GM23338 (cell line): Measurements from ENCODE around the gene KCNIP3. TPM values are rescaled to one million over a fixed set of nuclear protein-coding genes. Genes with fewer than 3 reads are reported as not detected.

Experiments
- ATAC-seq: fragments of 200-7000 bp; cut with Tn5 transposase; 3 replicates; pipeline ENCODE4 v1.9.1; 2020
- DNase-seq: peaks from one replicate; pipeline ENCODE4 v3.0.0-alpha.2; 2015; ENCODE audit warnings: low spot score
- H2AFZ ChIP-seq: fragments of 200-600 bp; sonication (generic); 2 replicates; pipeline ENCODE4 v1.8.0; 2016; ENCODE audit warnings: antibody characterized with exemption, mild to moderate bottlenecking, moderate library complexity
- H3F3A ChIP-seq: fragments of 200-600 bp; sonication (generic); replicated peaks from 2 replicates; pipeline ENCODE4 v1.8.0; 2017; ENCODE audit warnings: antibody characterized with exemption, mixed run types, low read depth
- H3K27ac ChIP-seq: fragments of 200-600 bp; sonication (generic); 2 replicates; pipeline ENCODE4 v1.6.1; 2016; ENCODE audit warnings: low read depth
- H3K27me3 ChIP-seq: fragments of 200-600 bp; sonication (generic); 2 replicates; pipeline ENCODE4 v1.8.0; 2016; ENCODE audit warnings: mild to moderate bottlenecking, mixed run types, moderate library complexity; ENCODE audit not compliant: insufficient read depth
- H3K36me3 ChIP-seq: fragments of 200-600 bp; sonication (generic); 2 replicates; pipeline ENCODE4 v1.8.0; 2016; ENCODE audit warnings: mild to moderate bottlenecking; ENCODE audit not compliant: insufficient read depth
- H3K4me1 ChIP-seq: fragments of 200-600 bp; sonication (generic); 2 replicates; pipeline ENCODE4 v1.8.0; 2016; ENCODE audit warnings: mild to moderate bottlenecking, moderate library complexity; ENCODE audit not compliant: insufficient read depth
- H3K4me2 ChIP-seq: fragments of 200-600 bp; sonication (generic); 2 replicates; pipeline ENCODE4 v1.7.1; 2017; ENCODE audit warnings: mixed run types
- H3K4me3 ChIP-seq: fragments of 200-600 bp; sonication (generic); 2 replicates; pipeline ENCODE4 v1.6.1; 2016; ENCODE audit warnings: mixed run types
- H3K79me2 ChIP-seq: fragments of 200-600 bp; sonication (generic); replicated peaks from 2 replicates; pipeline ENCODE4 v1.8.0; 2017; ENCODE audit warnings: mild to moderate bottlenecking; ENCODE audit not compliant: insufficient read depth
- H3K9me2 ChIP-seq: fragments of 200-600 bp; sonication (generic); 2 replicates; pipeline ENCODE4 v1.8.0; 2017; ENCODE audit not compliant: insufficient read depth
- H4K20me1 ChIP-seq: fragments of 200-600 bp; sonication (generic); replicated peaks from 2 replicates; pipeline ENCODE4 v1.8.0; 2017; ENCODE audit warnings: mild to moderate bottlenecking; ENCODE audit not compliant: insufficient read depth
- H3K27ac Mint-ChIP-seq: 2 replicates; pipeline ENCODE4 v1.8.0; 2020; ENCODE audit warnings: inconsistent platforms, mild to moderate bottlenecking, moderate library complexity, mixed read lengths
- H3K27me3 Mint-ChIP-seq: 3 replicates; pipeline ENCODE4 v1.8.0; 2022; ENCODE audit warnings: low read depth, mild to moderate bottlenecking, moderate library complexity, mixed read lengths, inconsistent platforms; ENCODE audit not compliant: insufficient read depth, poor library complexity
- H3K36me3 Mint-ChIP-seq: 3 replicates; pipeline ENCODE4 v1.8.0; 2021; ENCODE audit warnings: low read depth, mild to moderate bottlenecking, inconsistent platforms, moderate library complexity, mixed read lengths
- H3K4me1 Mint-ChIP-seq: 3 replicates; pipeline ENCODE4 v1.8.0; 2020; ENCODE audit warnings: mild to moderate bottlenecking, inconsistent platforms, mixed read lengths
- H3K4me3 Mint-ChIP-seq: 3 replicates; pipeline ENCODE4 v1.8.0; 2021; ENCODE audit warnings: moderate library complexity, mild to moderate bottlenecking, inconsistent platforms, mixed read lengths
- H3K9me3 Mint-ChIP-seq: 3 replicates; pipeline ENCODE4 v1.8.0; 2020; ENCODE audit warnings: moderate library complexity, mild to moderate bottlenecking, inconsistent platforms, mixed read lengths
- CREB1 ChIP-seq: fragments of 250-450 bp; sonication (Bioruptor Pico); IDR thresholded peaks from 2 replicates; pipeline ENCODE4 v1.5.0; 2020; ENCODE audit warnings: low read depth, mild to moderate bottlenecking, moderate library complexity
- EZH2 ChIP-seq: fragments of 200-600 bp; sonication (generic); IDR thresholded peaks from one replicate; pipeline ENCODE4 v1.8.0; 2017; ENCODE audit warnings: antibody characterized with exemption, mild to moderate bottlenecking, low read depth; ENCODE audit not compliant: unreplicated experiment
- JUNB ChIP-seq: IDR thresholded peaks from one replicate; pipeline ENCODE4 v1.6.1; 2016; ENCODE audit warnings: antibody characterized with exemption; ENCODE audit not compliant: unreplicated experiment
- ZNF462 ChIP-seq: fragments of 250-450 bp; sonication (Bioruptor Pico); IDR thresholded peaks from 2 replicates; pipeline ENCODE4 v1.5.0; 2020; ENCODE audit warnings: mild to moderate bottlenecking, moderate library complexity
- polyA plus RNA-seq: library from polyadenylated mRNA; unstranded; fragments of >200 nt; fragmentation: Nextera tagmentation; extraction: Ambion mirVana; gene quantifications from 2 replicates; pipeline ENCODE4 v1.2.1, GENCODE V29; 2016
- total RNA-seq: library from RNA; depleted of rRNA; stranded (reverse); fragments of >200 nt; shearing (Covaris generic); gene quantifications from 2 replicates; pipeline ENCODE4 v1.2.3, GENCODE V29; 2014
- TF ChIP-seq, protein P1 (sequence below), 2 experiments: fragments of 200-600 bp in 1 of 2; sonication (generic) in 1 of 2; conservative IDR thresholded peaks; 2 replicates each; pipeline versions ENCODE4 v1.5.1 to v1.6.1; 2016 to 2017; ENCODE audit warnings: antibody characterized with exemption in 2 of 2, low read depth in 2 of 2, mild to moderate bottlenecking in 2 of 2, moderate library complexity in 1 of 2

The KCNIP3 gene
- total and polyA plus RNA-seq, 2 experiments from 2014 or later: 0.32 to 0.83 TPM

- no peak for TF ChIP-seq CREB1 (CRISPR knock-in tag)
- no peak for TF ChIP-seq JUNB
- TF ChIP-seq EZH2: no peak
These were observed 16.4 kb downstream of the KCNIP3 start (continued) for GRCh38 chr2:95313296-95314131.

DNA sequence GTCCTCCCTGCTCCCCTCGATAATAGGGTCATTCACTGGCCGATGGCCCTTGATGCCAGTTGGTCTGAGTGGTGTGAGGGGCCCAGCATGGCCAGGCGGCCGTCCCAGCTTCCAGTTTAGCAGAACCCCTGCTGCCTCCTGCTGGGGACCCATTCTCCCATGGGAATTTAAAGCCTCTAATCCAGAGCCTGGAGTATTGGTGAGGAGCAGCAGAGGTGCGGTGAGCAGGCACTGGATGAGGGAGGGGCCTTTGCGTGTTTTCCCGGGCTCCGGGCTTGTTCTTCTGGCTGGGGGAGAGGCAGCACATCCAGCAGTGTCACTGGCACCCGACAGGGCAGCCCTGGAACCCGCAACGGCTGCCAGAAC is 17.4 kb downstream of the KCNIP3 start:
- TF ChIP-seq ZNF462: no peak
- TF ChIP-seq, protein P1, sequence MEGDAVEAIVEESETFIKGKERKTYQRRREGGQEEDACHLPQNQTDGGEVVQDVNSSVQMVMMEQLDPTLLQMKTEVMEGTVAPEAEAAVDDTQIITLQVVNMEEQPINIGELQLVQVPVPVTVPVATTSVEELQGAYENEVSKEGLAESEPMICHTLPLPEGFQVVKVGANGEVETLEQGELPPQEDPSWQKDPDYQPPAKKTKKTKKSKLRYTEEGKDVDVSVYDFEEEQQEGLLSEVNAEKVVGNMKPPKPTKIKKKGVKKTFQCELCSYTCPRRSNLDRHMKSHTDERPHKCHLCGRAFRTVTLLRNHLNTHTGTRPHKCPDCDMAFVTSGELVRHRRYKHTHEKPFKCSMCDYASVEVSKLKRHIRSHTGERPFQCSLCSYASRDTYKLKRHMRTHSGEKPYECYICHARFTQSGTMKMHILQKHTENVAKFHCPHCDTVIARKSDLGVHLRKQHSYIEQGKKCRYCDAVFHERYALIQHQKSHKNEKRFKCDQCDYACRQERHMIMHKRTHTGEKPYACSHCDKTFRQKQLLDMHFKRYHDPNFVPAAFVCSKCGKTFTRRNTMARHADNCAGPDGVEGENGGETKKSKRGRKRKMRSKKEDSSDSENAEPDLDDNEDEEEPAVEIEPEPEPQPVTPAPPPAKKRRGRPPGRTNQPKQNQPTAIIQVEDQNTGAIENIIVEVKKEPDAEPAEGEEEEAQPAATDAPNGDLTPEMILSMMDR (conservative IDR thresholded peaks at IDR 0.05; ENCODE audit: low read depth in 2 of 2): peak in 1 of 2 experiments; percentile 18; a peak in 1 of 4 replicates
- H3K27ac Mint-ChIP-seq: no peak overlapping the region
- no peak overlapping the region for H3K4me3 Mint-ChIP-seq
- Histone ChIP-seq H3K4me3 (no peak overlapping the region), H4K20me1 (no peaks in the 10 kb centered on the region), H3K27me3 (no peaks in the 10 kb centered on the region), H2AFZ (no peak overlapping the region), H3K4me2 (no peak overlapping the region), H3K27ac (no peak overlapping the region), H3F3A (no peaks in the 10 kb centered on the region), H3K9me2 (no peaks in the 10 kb centered on the region), H3K79me2 (no peaks in the 10 kb centered on the region), H3K36me3 (no peaks in the 10 kb centered on the region), H3K4me1 (no peaks in the 10 kb centered on the region)
- ATAC-seq: peak; percentile 8; the same call in 2 of the 3 replicates
- H3K27me3 Mint-ChIP-seq: peaks cover 21% of the 10 kb centered on the region
- H3K4me1 Mint-ChIP-seq: peaks cover 7% of the 10 kb centered on the region
- H3K36me3 Mint-ChIP-seq: no peaks in the 10 kb centered on the region; the same call in 2 of the 3 replicates
- DNase-seq: no peak
- H3K9me3 Mint-ChIP-seq: no peaks in the 10 kb centered on the region
